Stimulated activated CD4-positive, alpha-beta T cell treated with anti-CD3 and anti-CD28 coated beads, Interleukin-15, amount 100 ng/mL, for 24 hours (primary cell): ENCODE measurements around the gene UCKL1.
"Not testable (repeated sequence)": the region's sequence is repeated elsewhere in the genome, so short reads cannot be mapped to it uniquely, and the experiment has no call there.

Experiments used
- DNase-seq: peaks from one replicate; pipeline ENCODE4 v3.0.0-alpha.2; 2020

UCKL1 gene

DNA sequence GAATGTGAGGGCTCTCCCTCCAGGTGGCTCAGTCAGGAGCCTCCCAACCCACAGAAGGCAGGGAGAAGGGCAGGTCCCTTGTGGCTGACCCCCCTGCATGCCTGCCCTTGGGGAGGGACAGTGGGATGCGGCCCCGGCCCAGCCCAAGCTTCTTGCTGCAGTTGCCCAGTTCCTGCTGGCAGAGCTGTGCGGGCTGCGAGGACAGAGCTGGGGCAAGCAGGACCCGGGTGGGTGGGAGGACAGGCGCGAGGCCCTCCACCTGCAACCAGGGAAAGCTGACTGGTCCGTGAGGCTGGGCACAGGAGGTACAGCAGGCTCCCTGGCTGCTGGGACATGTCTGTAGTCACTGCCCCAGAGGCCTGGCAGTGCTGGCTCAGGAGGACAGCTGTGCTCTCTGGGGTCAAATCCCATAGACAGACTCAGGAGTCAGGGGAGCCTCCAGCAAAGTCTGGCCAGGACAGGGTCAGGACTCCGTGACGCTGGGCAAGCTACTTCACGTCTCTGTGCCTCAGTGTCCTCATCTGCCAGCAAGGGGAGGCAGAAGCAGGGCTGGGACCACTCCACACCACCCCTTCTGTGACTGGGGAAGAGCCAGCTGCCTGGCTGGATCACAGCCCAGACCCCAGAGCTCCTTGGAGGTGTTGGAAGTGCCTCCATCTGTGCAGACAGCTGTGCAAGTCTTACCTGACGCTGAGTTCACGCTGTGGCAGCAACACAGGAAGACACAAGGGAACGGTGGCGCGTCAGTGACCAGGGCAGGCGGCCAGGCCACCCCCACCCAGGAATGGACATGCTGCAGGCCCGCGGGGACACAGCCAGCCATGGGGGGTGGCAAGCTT lies 13.0 kb downstream of the UCKL1 start:
- DNase-seq: no peak

GRCh38 chr20:63942250-63942951 lies 13.8 kb downstream of the UCKL1 start:
- DNase-seq: peak; percentile 63

DNA sequence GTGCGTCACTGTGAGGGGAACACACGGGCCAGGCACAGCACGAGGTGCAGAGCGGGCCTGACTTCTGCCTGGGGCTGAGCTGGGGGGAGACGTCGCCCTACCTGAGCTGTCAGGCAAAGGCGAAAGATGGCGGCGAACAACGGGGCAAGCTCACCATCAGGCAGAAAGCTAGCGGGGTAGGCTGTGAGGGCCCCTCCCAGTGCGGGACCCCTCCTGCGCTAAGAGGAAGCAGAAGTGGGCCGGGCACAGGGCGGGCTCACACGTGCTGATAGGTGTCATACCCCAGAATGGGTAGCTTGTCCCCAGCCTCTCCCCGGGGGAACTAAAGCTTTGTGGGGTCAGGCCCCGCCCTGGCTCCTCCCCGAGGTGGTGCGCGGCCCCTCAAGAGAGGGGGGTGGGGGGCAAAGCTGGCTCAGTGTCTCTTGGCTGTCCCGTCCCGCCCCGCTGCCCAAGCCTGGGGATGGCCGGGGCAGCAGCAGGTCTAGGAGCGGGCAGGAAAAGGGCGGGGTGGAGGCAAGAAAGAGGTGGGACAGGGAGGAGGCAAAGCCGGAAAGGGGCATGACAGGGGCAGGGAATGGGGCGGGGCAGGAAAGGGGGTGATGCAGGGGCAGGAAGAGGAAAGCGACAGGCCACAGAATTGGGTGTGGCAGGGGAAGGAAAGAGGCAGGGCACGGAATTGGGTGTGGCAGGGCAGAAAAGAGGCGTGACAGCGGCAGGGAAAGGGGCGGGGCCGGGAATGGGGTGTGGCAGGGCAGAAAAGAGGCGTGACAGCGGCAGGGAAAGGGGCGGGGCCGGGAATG lies 14.7 kb downstream of the UCKL1 start:
- DNase-seq: peak; percentile 78

GRCh38 chr20:63940472-63941266 lies 15.5 kb downstream of the UCKL1 start:
- no peak for DNase-seq

DNA sequence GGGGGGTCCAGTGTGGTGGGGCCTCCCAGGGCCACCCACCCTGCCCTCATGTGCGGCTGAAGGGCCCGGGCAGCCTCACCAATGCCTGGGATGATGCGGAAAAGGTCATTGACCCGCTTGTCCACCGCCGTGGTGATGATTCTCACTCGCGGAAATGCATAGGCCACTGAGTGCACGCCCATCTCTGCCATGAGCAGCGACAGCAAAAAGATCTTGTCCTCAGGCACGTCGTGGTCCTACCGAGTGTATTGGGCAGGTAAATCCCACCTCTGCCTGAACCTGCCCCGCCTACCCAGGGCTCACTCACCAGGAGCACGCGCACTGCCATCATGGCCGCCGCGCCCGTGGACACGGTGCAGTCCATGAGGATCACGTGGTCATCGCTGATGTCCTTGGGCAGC lies 16.1 kb downstream of the UCKL1 start:
- peak; percentile 5 for DNase-seq

DNA sequence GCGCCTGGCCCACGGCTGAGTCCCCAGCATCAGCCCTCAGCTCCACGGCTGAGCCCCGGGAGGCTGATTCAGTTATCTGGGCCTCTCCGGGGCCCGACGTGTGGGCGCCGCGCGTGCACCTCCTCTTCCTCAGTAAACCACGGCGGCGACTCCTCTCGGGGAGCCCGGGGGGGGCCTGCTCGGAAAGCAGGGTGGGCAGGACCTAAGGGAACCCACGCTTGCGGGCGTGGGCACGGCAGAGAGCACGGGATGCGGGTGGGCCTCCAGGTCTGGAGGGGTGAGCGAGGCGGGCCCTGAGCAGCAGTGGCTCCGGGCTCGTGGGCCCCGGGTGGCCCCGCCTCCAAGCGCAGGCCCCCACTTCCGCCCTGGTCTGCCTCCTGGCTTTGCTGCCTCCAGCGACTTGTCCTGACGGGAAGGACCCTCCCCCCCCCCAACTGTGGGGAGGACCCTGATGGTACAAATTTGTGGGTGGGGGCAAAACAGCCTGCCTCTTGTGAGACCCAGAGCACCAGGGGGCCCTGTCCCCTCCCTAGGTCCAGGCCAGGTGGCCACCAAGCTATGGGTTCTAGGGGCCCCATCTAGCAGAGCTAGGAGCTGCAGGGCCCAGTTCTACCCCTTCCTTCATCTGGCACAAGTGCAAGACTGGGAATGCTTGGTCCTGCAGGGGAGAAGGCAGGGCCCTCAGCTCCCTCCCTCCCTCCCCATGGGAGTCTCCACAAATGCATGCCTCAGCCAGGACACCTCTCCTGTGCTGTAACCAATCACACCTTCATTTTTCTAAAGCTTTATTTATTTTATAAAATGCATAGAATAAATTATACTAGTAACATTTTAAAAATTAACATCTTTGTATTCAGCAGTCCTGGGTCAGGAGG lies 16.9 kb downstream of the UCKL1 start:
- peak; percentile 17 for DNase-seq

- peak; percentile 1 for DNase-seq
Observed at GRCh38 chr20:63937596-63937995, 18.6 kb downstream of the UCKL1 start.

DNA sequence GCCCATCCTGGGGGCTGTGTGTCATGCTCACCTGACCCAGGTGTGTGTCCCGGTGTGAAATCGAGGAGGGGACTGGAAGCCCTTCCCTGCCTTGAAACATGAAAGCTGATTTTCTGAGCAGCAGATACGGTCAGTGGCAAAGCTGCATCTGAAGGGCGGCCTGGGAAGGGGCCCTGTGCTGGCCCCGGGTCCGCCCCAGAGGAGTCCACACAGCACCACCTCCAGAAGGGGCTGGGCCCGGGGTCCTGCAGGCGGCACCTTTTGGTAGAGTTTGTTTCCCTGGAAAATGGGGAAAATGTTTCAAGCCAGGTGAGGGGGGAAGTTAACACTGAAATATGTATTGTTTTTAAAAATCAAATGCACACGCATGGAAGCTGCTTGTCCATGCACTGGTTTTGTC lies 20.8 kb downstream of the UCKL1 start:
- DNase-seq: no peak

GRCh38 chr20:63934271-63935068 lies 21.7 kb downstream of the UCKL1 start:
- DNase-seq: no peak

GRCh38 chr20:63933646-63934045 lies 22.6 kb downstream of the UCKL1 start:
- no peak for DNase-seq

DNA sequence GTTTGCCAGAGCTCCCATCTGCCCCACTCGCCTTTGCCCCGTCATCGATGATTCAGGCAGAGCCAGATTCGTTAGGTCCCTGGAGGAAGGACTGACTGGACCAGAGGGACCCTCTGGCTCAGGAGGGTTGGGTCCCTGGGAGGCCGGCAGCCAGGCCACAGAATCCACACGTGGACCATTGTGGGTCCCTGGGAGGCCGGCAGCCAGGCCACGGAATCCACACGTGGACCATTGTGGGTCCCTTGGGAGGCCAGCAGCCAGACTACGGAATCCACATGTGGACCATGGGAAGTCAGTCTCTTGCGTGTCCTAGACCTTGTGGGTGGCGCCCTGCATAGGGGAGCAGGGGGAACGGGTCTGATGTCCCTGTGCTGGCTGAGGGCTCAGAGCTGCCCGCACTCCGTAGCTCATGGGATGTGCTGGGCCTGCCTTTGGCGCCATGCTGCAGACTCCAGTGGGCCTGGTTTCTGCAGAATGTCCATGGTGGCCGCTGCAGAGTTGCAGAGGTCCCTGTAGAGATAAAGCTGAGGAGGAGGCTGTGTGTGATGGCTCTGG lies 23.5 kb downstream of the UCKL1 start:
- no peak for DNase-seq

GRCh38 chr20:63931735-63932134 lies 24.5 kb downstream of the UCKL1 start:
- DNase-seq: no peak

DNA sequence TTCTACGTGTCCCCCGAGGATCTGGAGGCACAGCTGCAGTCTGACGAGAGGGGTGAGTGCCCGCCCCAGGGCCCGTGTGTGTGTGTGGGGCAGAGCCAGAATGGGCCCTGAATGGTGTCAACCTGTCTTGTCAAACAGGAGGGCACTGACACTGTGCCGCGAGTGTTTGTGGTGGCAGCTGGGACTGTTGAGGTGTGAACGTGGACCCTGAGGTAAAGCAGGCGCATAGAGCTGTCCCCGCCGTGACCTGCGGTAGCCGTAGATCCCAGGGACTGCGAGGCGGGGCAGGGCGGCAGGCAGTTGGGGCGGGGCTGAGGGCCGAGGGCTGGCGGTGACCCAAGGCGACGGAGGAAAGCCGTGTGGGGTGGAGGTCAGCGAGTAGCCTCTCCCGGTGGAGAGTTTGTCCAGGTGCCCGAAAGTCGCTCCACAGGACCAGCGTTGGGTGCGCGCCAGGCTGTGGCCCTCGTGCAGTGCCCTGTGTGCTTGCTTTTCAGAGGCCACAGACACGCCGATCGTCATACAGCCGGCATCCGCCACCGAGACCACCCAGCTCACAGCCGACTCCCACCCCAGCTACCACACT lies 25.2 kb downstream of the UCKL1 start:
- no peak for DNase-seq

- DNase-seq: not testable (repeated sequence)
Observed at GRCh38 chr20:63929473-63929883, 26.7 kb downstream of the UCKL1 start.

DNA sequence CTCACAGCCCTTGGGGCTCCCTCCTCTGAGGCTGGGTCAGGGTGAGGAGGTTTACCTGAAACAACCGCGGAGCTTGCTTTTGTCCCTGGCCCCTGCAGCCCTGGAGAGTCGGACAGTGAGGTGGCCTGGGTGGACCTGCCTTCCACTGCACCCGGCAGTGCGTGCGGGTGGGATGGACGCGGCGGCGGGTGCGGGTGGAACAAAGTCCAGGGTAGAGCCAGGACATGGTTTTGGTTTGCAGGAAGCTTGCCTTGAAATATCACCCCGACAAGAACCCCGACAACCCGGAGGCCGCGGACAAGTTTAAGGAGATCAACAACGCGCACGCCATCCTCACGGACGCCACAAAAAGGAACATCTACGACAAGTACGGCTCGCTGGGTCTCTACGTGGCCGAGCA lies 27.1 kb downstream of the UCKL1 start:
- DNase-seq: no peak

GRCh38 chr20:63926298-63926697 lies 29.9 kb downstream of the UCKL1 start:
- DNase-seq: no peak

- no peak for DNase-seq
Observed at GRCh38 chr20:63924241-63924640, 32.0 kb downstream of the UCKL1 start.

- no peak for DNase-seq
Observed at GRCh38 chr20:63923651-63924050, 32.6 kb downstream of the UCKL1 start.

DNA sequence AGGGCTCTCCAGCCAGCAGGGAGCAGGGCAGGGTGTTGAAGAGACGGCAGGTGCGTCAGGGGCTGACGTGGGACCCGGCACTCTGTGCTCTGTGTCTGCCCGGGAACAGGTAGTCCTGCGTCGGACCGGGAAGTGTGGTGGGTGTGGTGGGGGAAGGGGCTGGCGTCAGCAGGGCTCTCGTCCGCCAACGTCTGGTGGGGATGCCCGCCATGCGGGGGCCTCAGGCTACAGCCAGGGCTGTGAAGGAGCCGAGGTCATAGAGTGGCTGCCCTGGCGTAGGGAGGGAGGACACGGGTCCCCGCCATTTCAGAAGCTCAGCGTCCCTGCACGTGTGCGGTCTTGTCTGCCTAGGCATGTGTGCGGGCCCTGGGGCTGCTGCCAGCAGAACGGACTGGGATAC lies 36.0 kb downstream of the UCKL1 start:
- DNase-seq: no peak

GRCh38 chr20:63919130-63919529 lies 37.1 kb downstream of the UCKL1 start:
- DNase-seq: no peak
